Neural progenitor cell (in vitro differentiated cells): ENCODE results near the gene PIWIL4. TPM values are rescaled to one million over a fixed set of nuclear protein-coding genes. Genes with fewer than 3 reads are reported as not detected.

Experiments used
- DNase-seq: peaks from one replicate; pipeline ENCODE4 v3.0.0-alpha.2; 2016; ENCODE audit warnings: low spot score
- H2AFZ ChIP-seq: fragments of 200-600 bp; sonication (generic); replicated peaks from 2 replicates; pipeline ENCODE4 v1.6.1; 2016; ENCODE audit warnings: antibody characterized with exemption
- H3F3A ChIP-seq: fragments of 200-600 bp; sonication (generic); 2 replicates; pipeline ENCODE4 v1.6.1; 2016; ENCODE audit warnings: antibody characterized with exemption, low read depth
- H3K27ac ChIP-seq: fragments of 200-600 bp; sonication (generic); 2 replicates; pipeline ENCODE4 v1.5.1; 2016; ENCODE audit warnings: mild to moderate bottlenecking
- H3K27me3 ChIP-seq: fragments of 200-600 bp; sonication (generic); 2 replicates; pipeline ENCODE4 v1.6.1; 2016; ENCODE audit warnings: mild to moderate bottlenecking, moderate library complexity
- H3K36me3 ChIP-seq: fragments of 200-600 bp; sonication (generic); 2 replicates; pipeline ENCODE4 v1.5.1; 2016
- H3K4me1 ChIP-seq: fragments of 200-600 bp; sonication (generic); 2 replicates; pipeline ENCODE4 v1.6.1; 2016; ENCODE audit warnings: mixed run types
- H3K4me2 ChIP-seq: fragments of 200-600 bp; sonication (generic); 2 replicates; pipeline ENCODE4 v1.6.1; 2016
- H3K4me3 ChIP-seq: fragments of 200-600 bp; sonication (generic); 2 replicates; pipeline ENCODE4 v1.5.1; 2016
- H3K79me2 ChIP-seq: fragments of 200-600 bp; sonication (generic); 2 replicates; pipeline ENCODE4 v1.6.1; 2016; ENCODE audit warnings: low read depth
- H3K9ac ChIP-seq: fragments of 200-600 bp; sonication (generic); 2 replicates; pipeline ENCODE4 v1.6.1; 2016
- H3K9me3 ChIP-seq: fragments of 200-600 bp; sonication (generic); 2 replicates; pipeline ENCODE4 v1.5.1; 2016; ENCODE audit warnings: low read depth
- H4K20me1 ChIP-seq: fragments of 200-600 bp; sonication (generic); 2 replicates; pipeline ENCODE4 v1.6.1; 2016; ENCODE audit warnings: low read depth
- H3K27ac Mint-ChIP-seq: 3 replicates; pipeline ENCODE4 v1.8.0; 2021; ENCODE audit warnings: mixed read lengths
- H3K27me3 Mint-ChIP-seq: 2 replicates; pipeline ENCODE4 v1.8.0; 2022; ENCODE audit warnings: low read depth, mild to moderate bottlenecking, inconsistent platforms, moderate library complexity, mixed read lengths; ENCODE audit not compliant: insufficient read depth
- H3K36me3 Mint-ChIP-seq: 3 replicates; pipeline ENCODE4 v1.8.0; 2021; ENCODE audit warnings: mixed read lengths
- H3K4me1 Mint-ChIP-seq: 3 replicates; pipeline ENCODE4 v1.8.0; 2021; ENCODE audit warnings: mixed read lengths
- H3K4me3 Mint-ChIP-seq: 3 replicates; pipeline ENCODE4 v1.8.0; 2021; ENCODE audit warnings: mild to moderate bottlenecking, moderate library complexity, mixed read lengths
- H3K9me3 Mint-ChIP-seq: 3 replicates; pipeline ENCODE4 v1.8.0; 2020; ENCODE audit warnings: mixed read lengths
- EZH2 ChIP-seq: fragments of 200-600 bp; sonication (generic); IDR thresholded peaks from 2 replicates; pipeline ENCODE4 v1.6.1; 2017; ENCODE audit warnings: antibody characterized with exemption, mild to moderate bottlenecking, moderate library complexity
- EZH2phosphoT487 ChIP-seq: fragments of 200-600 bp; sonication (generic); IDR thresholded peaks from 2 replicates; pipeline ENCODE4 v1.6.1; 2017; ENCODE audit warnings: antibody characterized with exemption
- total RNA-seq: library from RNA; depleted of rRNA; stranded (reverse); fragments of >200 nt; gene quantifications from 2 replicates; pipeline ENCODE4 v1.2.3, GENCODE V29; 2015; ENCODE audit warnings: low replicate concordance
- TF ChIP-seq, protein P1 (sequence below): fragments of 200-600 bp; sonication (generic); IDR thresholded peaks from 2 replicates; pipeline ENCODE4 v1.5.1; 2017; ENCODE audit warnings: antibody characterized with exemption, mild to moderate bottlenecking

Gene PIWIL4
- total RNA-seq, 1 donor from 2014 or later = 1.3 TPM

DNA sequence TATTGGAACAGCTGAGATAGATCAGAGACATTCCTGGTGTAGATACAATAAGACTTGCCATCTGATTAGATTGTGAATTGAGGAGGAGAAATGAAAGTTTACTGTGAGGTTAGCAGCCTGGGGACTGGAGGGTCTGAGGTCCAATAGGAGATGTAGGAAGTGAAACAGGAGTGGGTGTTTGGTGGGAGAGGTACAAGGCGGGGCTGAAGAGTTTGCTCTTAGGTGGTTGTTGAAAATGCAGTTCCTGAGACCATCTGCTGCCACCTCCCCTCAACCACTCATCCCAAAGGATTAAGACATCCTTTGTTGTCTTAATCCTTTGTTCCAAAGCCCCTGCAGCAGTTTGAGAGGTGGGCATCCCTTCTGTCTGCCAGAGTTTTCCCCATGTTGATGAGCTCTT, 14.8 kb downstream of the PIWIL4 start:
- Histone ChIP-seq H3K36me3 (no peaks in the 10 kb centered on the region), H3K4me2 (peak overlapping the region; percentile 51), H3F3A (no peaks in the 10 kb centered on the region), H3K4me3 (no peak overlapping the region), H4K20me1 (no peaks in the 10 kb centered on the region), H2AFZ (no peak overlapping the region), H3K27me3 (no peaks in the 10 kb centered on the region), H3K4me1 (peaks cover 16% of the 10 kb centered on the region), H3K9me3 (no peaks in the 10 kb centered on the region), H3K9ac (no peak overlapping the region), H3K79me2 (no peaks in the 10 kb centered on the region), H3K27ac (no peak overlapping the region)
- no peak for TF ChIP-seq EZH2phosphoT487
- TF ChIP-seq, protein P1, sequence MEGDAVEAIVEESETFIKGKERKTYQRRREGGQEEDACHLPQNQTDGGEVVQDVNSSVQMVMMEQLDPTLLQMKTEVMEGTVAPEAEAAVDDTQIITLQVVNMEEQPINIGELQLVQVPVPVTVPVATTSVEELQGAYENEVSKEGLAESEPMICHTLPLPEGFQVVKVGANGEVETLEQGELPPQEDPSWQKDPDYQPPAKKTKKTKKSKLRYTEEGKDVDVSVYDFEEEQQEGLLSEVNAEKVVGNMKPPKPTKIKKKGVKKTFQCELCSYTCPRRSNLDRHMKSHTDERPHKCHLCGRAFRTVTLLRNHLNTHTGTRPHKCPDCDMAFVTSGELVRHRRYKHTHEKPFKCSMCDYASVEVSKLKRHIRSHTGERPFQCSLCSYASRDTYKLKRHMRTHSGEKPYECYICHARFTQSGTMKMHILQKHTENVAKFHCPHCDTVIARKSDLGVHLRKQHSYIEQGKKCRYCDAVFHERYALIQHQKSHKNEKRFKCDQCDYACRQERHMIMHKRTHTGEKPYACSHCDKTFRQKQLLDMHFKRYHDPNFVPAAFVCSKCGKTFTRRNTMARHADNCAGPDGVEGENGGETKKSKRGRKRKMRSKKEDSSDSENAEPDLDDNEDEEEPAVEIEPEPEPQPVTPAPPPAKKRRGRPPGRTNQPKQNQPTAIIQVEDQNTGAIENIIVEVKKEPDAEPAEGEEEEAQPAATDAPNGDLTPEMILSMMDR = no peak
- TF ChIP-seq EZH2 = no peak
- Mint-ChIP-seq H3K27me3 (no peaks in the 10 kb centered on the region), H3K36me3 (no peaks in the 10 kb centered on the region), H3K4me1 (no peaks in the 10 kb centered on the region), H3K4me3 (no peak overlapping the region), H3K9me3 (no peaks in the 10 kb centered on the region), H3K27ac (no peak overlapping the region)
- DNase-seq = peak; percentile 56

DNA sequence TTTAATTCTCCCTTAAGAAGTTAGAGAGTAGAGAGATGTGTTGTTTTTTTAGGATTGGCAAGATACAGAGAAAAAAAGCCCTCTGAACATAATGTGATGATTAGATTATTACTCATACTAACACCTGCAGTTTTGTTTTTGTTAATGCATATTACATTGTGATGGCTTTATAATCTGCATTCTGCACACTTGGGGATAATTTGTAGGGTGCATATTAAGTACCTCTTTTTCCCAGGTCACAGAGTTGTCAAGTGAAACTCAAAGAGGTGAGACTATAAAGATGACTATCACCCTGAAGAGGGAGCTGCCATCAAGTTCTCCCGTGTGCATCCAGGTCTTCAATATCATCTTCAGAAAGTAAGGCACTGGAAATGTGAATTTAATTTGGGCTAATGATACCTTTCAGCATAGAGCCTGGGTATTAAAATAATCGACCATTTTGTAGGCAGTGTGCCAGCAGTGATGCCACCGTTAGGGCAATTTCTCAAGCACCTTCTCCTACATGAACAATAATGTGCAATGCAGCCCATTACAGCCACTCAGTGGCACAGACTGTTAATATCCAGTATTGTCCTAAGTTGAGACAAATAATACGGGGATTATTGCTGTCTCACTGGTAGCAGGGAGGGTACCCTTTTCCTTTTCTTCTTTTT, 16.2 kb downstream of the PIWIL4 start:
- DNase-seq = no peak
- no peaks in the 10 kb centered on the region for H3K9me3 ChIP-seq
- H3K36me3 ChIP-seq = no peaks in the 10 kb centered on the region
- H3K9ac ChIP-seq = no peak overlapping the region
- no peaks in the 10 kb centered on the region for H3K27me3 ChIP-seq
- TF ChIP-seq EZH2phosphoT487 (no peak), EZH2 (no peak)
- TF ChIP-seq, protein P1 = no peak
- no peak overlapping the region for H3K4me2 ChIP-seq
- no peaks in the 10 kb centered on the region for H3K9me3 Mint-ChIP-seq
- H3K79me2 ChIP-seq = no peaks in the 10 kb centered on the region
- no peak overlapping the region for H3K27ac Mint-ChIP-seq
- H3K36me3 Mint-ChIP-seq = no peaks in the 10 kb centered on the region
- no peaks in the 10 kb centered on the region for H3K27me3 Mint-ChIP-seq
- no peaks in the 10 kb centered on the region for H3F3A ChIP-seq
- peaks cover 9% of the 10 kb centered on the region for H3K4me1 Mint-ChIP-seq
- no peak overlapping the region for H3K4me3 ChIP-seq
- H3K4me3 Mint-ChIP-seq = no peak overlapping the region
- no peaks in the 10 kb centered on the region for H4K20me1 ChIP-seq
- no peak overlapping the region for H2AFZ ChIP-seq
- no peak overlapping the region for H3K27ac ChIP-seq
- H3K4me1 ChIP-seq = peaks cover 16% of the 10 kb centered on the region

DNA sequence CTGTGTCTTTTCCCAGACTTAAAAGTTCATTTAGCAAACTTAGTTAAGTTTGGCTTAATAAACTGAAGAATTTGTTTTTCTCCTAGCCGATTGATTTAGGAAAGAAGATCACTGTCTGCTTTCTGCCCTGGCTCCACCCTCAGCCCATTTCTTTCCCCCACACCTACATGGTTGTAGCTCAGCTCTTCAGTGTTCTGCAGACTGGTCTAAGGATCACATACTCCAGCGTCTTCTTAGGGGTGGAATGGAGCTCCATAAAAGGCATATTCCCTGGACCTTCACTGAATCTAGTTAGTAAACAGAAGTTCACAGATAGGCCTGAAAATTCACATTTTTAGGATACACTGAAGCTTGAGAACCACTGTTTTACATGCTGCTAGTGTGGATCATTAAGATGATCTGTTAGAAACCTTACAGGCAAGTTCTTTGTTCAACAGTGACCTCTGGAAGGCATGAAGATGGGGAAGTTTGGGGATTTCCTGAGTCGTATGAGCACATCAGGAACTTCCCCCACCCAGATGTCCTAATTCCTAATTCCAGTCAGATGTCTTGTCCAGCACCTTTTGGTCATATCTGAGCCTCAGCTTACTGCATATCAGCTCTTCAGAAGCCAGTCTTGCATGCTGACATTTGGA, 16.8 kb downstream of the PIWIL4 start:
- H3K4me1 Mint-ChIP-seq = peaks cover 13% of the 10 kb centered on the region
- H3K27ac Mint-ChIP-seq = no peak overlapping the region
- TF ChIP-seq, protein P1 = no peak
- TF ChIP-seq EZH2 (no peak), EZH2phosphoT487 (no peak)

More for the DNA sequence above, 16.8 kb downstream of the PIWIL4 start:
- no peak overlapping the region for H3K4me2 ChIP-seq
- H3K79me2 ChIP-seq = no peaks in the 10 kb centered on the region
- Mint-ChIP-seq H3K27me3 (no peaks in the 10 kb centered on the region), H3K9me3 (no peaks in the 10 kb centered on the region), H3K4me3 (no peak overlapping the region), H3K36me3 (no peaks in the 10 kb centered on the region)
- no peak overlapping the region for H3K4me3 ChIP-seq
- H3K9me3 ChIP-seq = no peaks in the 10 kb centered on the region
- H4K20me1 ChIP-seq = no peaks in the 10 kb centered on the region
- peaks cover 16% of the 10 kb centered on the region for H3K4me1 ChIP-seq
- H3F3A ChIP-seq = no peaks in the 10 kb centered on the region
- H3K9ac ChIP-seq = no peak overlapping the region
- DNase-seq = no peak
- no peak overlapping the region for H2AFZ ChIP-seq
- H3K27me3 ChIP-seq = no peaks in the 10 kb centered on the region
- no peaks in the 10 kb centered on the region for H3K36me3 ChIP-seq
- no peak overlapping the region for H3K27ac ChIP-seq
